Lung (tissue), 12 donors: ENCODE results near the gene ELL. TPM values are rescaled to one million over a fixed set of nuclear protein-coding genes. Genes with fewer than 3 reads are reported as not detected.

Experiments
- ATAC-seq: fragments of 200-7000 bp; cut with Tn5 transposase; one replicate; pipeline ENCODE4 v1.9.1; 2020; ENCODE audit warnings: moderate number of reproducible peaks; ENCODE audit not compliant: insufficient read depth, low FRiP score
- DNase-seq, 3 donors: peaks; one replicate each; pipeline ENCODE4 v3.0.0-alpha.2; 2013 to 2017
- H3K27ac ChIP-seq, 2 donors: one replicate each; pipeline ENCODE4 v1.5.1; 2013; ENCODE audit warnings: mild to moderate bottlenecking in 2 of 2, moderate library complexity in 2 of 2, control low read depth in 1 of 2, inconsistent platforms in 1 of 2, low read depth in 1 of 2, low read length in 1 of 2
- H3K27me3 ChIP-seq, 3 donors: one replicate each; pipeline ENCODE4 v1.5.1; 2013; ENCODE audit warnings: low read length in 2 of 3; ENCODE audit not compliant: control insufficient read depth in 3 of 3, insufficient read depth in 3 of 3
- H3K36me3 ChIP-seq, 4 donors: one replicate each; pipeline ENCODE4 v1.5.1; 2013; ENCODE audit warnings: low read length in 4 of 4, mild to moderate bottlenecking in 1 of 4, moderate library complexity in 1 of 4; ENCODE audit not compliant: control insufficient read depth in 4 of 4, insufficient read depth in 4 of 4
- H3K4me1 ChIP-seq, 5 donors: one replicate each; pipeline ENCODE4 v1.5.1; 2013; ENCODE audit warnings: low read length in 5 of 5, mild to moderate bottlenecking in 2 of 5, moderate library complexity in 1 of 5; ENCODE audit not compliant: control insufficient read depth in 5 of 5, insufficient read depth in 5 of 5
- H3K4me3 ChIP-seq: one replicate; pipeline ENCODE4 v1.5.1; 2013; ENCODE audit warnings: mild to moderate bottlenecking, control low read depth, moderate library complexity
- H3K9ac ChIP-seq, 2 donors: one replicate each; pipeline ENCODE4 v1.5.1; 2013; ENCODE audit warnings: low read length in 2 of 2, control low read depth in 1 of 2; ENCODE audit not compliant: insufficient read depth in 1 of 2
- H3K9me3 ChIP-seq, 4 donors: one replicate each; pipeline ENCODE4 v1.5.1; 2013; ENCODE audit warnings: low read length in 3 of 4, mild to moderate bottlenecking in 1 of 4, moderate library complexity in 1 of 4; ENCODE audit not compliant: control insufficient read depth in 4 of 4, insufficient read depth in 3 of 4
- CTCF ChIP-seq: IDR thresholded peaks from 2 replicates; pipeline ENCODE4 v1.5.1; 2012; ENCODE audit warnings: mild to moderate bottlenecking; ENCODE audit errors: control extremely low read depth, extremely low read depth
- WGBS, 2 donors: extraction: QIAGEN DNeasy Blood & Tissue Kit; methylation state at CpG; one replicate each; pipeline ENCODE4 v1.1.7; 2013; 5-methylcytosine and 5-hydroxymethylcytosine counted together
- polyA plus RNA-seq, 2 donors: library from polyadenylated mRNA; stranded (reverse); fragments of 200-250 nt; gene quantifications; one replicate each; pipeline ENCODE4 v1.2.1, GENCODE V29; 2013
- total RNA-seq, 2 donors: library from RNA; depleted of rRNA in 1 of 2; stranded (reverse); fragments of >200 nt in 1 of 2; gene quantifications; one replicate each; pipeline ENCODE4 v1.2.1, GENCODE V29; 2014 to 2021
- donor health status: control.
- donor health status: control.
- donor health status: Bipolar disorder and iron deficiency.
- donor health status: healthy.
- donor health status: DM: yes; HTN: yes; CAD: no.

ELL gene
- total and polyA plus RNA-seq, 4 donors: 9.3 to 26.8 (median 20.7) TPM

- Histone ChIP-seq H3K27me3 (no peaks in the 10 kb centered on the region), H3K4me1 (peaks cover 5 to 69% (median 13%) of the 10 kb centered on the region in 5 donors), H3K27ac (no peak overlapping the region), H3K9ac (no peak overlapping the region), H3K9me3 (no peaks in the 10 kb centered on the region), H3K4me3 (no peak overlapping the region), H3K36me3 (no peaks in the 10 kb centered on the region)
- DNase-seq (no peak), ATAC-seq (no peak)
- WGBS, 2 donors: 50 to 73% methylated on average over 7 of the region's 7 CpGs
- no peak for TF ChIP-seq CTCF
Observed at GRCh38 chr19:18502246-18502637, 19.6 kb downstream of the ELL start.

DNA sequence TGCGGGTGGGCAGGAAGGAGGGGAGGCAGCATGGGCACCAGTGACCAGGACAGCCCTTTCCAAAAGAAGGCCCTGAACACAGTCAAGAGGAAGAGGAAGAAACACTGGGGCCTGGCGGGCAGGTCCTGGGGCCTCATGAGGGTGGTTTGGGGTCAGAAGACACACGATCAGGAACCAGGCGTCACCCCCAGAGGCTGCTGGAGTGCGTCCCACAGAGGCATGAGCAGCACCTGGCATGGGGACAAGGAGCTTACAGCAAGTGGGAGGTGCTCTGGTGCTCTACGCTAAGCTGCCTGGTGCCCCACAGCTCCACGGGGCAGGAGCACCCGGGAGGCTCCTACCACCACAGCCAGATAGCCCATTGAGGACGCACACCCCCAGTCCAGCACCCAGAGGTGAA is 20.0 kb downstream of the ELL start:
- no peak overlapping the region for H3K9ac ChIP-seq

DNA sequence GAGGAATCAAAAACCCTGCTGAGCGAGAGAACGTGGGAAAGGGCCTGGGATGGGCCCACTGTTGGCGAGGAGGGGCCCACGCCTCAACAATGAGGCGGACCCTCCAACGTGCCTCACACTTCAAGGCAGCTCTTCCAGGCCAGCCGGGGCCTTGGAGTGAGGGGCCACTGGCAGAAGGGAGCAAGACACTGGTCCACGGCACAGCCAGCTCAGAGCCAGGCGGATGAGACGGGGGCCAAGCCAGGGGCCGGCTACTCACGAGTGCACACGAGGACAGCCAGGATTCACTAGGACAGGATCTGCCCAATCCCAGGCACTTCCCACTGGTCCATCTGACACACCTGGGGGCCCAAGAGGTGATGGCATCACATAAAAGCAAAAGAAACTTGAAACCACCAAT is 20.5 kb downstream of the ELL start:
- H3K9ac ChIP-seq: no peak overlapping the region

More for the DNA sequence above, 20.0 kb downstream of the ELL start:
- no peak for TF ChIP-seq CTCF
- Histone ChIP-seq H3K4me1 (peaks cover 5 to 65% (median 11%) of the 10 kb centered on the region in 5 donors), H3K27ac (no peak overlapping the region), H3K4me3 (no peak overlapping the region), H3K9me3 (no peaks in the 10 kb centered on the region), H3K36me3 (no peaks in the 10 kb centered on the region), H3K27me3 (no peaks in the 10 kb centered on the region)
- ATAC-seq (no peak), DNase-seq (no peak)
- WGBS, 2 donors: 24 to 57% methylated on average over 9 of the region's 9 CpGs

More for the DNA sequence above, 20.5 kb downstream of the ELL start:
- Histone ChIP-seq H3K9me3 (no peaks in the 10 kb centered on the region), H3K4me3 (no peak overlapping the region), H3K36me3 (no peaks in the 10 kb centered on the region), H3K27me3 (no peaks in the 10 kb centered on the region), H3K27ac (no peak overlapping the region), H3K4me1 (peaks cover 5 to 63% (median 11%) of the 10 kb centered on the region in 5 donors)
- 83 to 92% methylated on average over 13 of the region's 13 CpGs for WGBS, 2 donors
- no peak for DNase-seq
- TF ChIP-seq CTCF: no peak
- no peak for ATAC-seq
